ENCODE results near the gene HAVCR2. TPM values are rescaled to one million over a fixed set of nuclear protein-coding genes. Genes with fewer than 3 reads are reported as not detected.

Gene HAVCR2
- total RNA-seq, 2 donors from 2014 or later = 1.3 to 3.1 TPM

GRCh38 chr5:157086751-157087359 is 22.0 kb downstream of the HAVCR2 start:
- no peak for TF ChIP-seq CTCF (IDR thresholded peaks at IDR 0.05)
- DNase-seq = no peak

GRCh38 chr5:157085930-157086329 is 22.9 kb downstream of the HAVCR2 start:
- Histone ChIP-seq H3K4me3 (no peak overlapping the region), H3K9me3 (no peaks in the 10 kb centered on the region)

More at GRCh38 chr5:157086751-157087359, 22.0 kb downstream of the HAVCR2 start:
- Histone ChIP-seq H3K27me3 (no peaks in the 10 kb centered on the region), H3K27ac (no peak overlapping the region), H3K36me3 (no peaks in the 10 kb centered on the region), H3K4me3 (no peak overlapping the region), H3K9me3 (no peaks in the 10 kb centered on the region), H3K4me1 (no peaks in the 10 kb centered on the region), H3K9ac (ENCODE audit: low read depth in 2 of 2, low read length in 2 of 2) (no peak overlapping the region)
- intact Hi-C loops (cut with DNase I) = no loop called here

GRCh38 chr5:157080286-157080685 is 28.6 kb downstream of the HAVCR2 start:
- H3K27ac ChIP-seq = no peak overlapping the region
- DNase-seq = no peak
- no peaks in the 10 kb centered on the region for H3K4me1 ChIP-seq
- no peaks in the 10 kb centered on the region for H3K36me3 ChIP-seq
- no peak for TF ChIP-seq CTCF (IDR thresholded peaks at IDR 0.05)
- no peak overlapping the region for H3K9ac ChIP-seq (ENCODE audit: low read depth in 2 of 2, low read length in 2 of 2)
- no peaks in the 10 kb centered on the region for H3K9me3 ChIP-seq
- H3K27me3 ChIP-seq = no peaks in the 10 kb centered on the region
- intact Hi-C loops (cut with DNase I) = no loop called here
- H3K4me3 ChIP-seq = no peak overlapping the region

More at GRCh38 chr5:157085930-157086329, 22.9 kb downstream of the HAVCR2 start:
- no peak overlapping the region for H3K27ac ChIP-seq
- no peaks in the 10 kb centered on the region for H3K27me3 ChIP-seq
- DNase-seq = no peak
- H3K4me1 ChIP-seq = no peaks in the 10 kb centered on the region
- H3K36me3 ChIP-seq = no peaks in the 10 kb centered on the region
- intact Hi-C loops (cut with DNase I) = no loop called here
- no peak overlapping the region for H3K9ac ChIP-seq (ENCODE audit: low read depth in 2 of 2, low read length in 2 of 2)
- no peak for TF ChIP-seq CTCF (IDR thresholded peaks at IDR 0.05)

- H3K27ac ChIP-seq = no peak overlapping the region
- no peaks in the 10 kb centered on the region for H3K9me3 ChIP-seq
- no peaks in the 10 kb centered on the region for H3K36me3 ChIP-seq
- no peaks in the 10 kb centered on the region for H3K4me1 ChIP-seq
- intact Hi-C loops (cut with DNase I) = no loop called here
- H3K9ac ChIP-seq (ENCODE audit: low read depth in 2 of 2, low read length in 2 of 2) = no peak overlapping the region
- no peak for DNase-seq
- H3K27me3 ChIP-seq = no peaks in the 10 kb centered on the region
- no peak for TF ChIP-seq CTCF (IDR thresholded peaks at IDR 0.05)
- no peak overlapping the region for H3K4me3 ChIP-seq
These were observed 32.3 kb downstream of the HAVCR2 start for GRCh38 chr5:157076558-157076957.

GRCh38 chr5:157072508-157072907 is 36.3 kb downstream of the HAVCR2 start:
- Histone ChIP-seq H3K4me1 (no peaks in the 10 kb centered on the region), H3K27me3 (no peaks in the 10 kb centered on the region), H3K4me3 (no peak overlapping the region), H3K36me3 (no peaks in the 10 kb centered on the region), H3K27ac (no peak overlapping the region), H3K9ac (ENCODE audit: low read depth in 2 of 2, low read length in 2 of 2) (no peak overlapping the region), H3K9me3 (no peaks in the 10 kb centered on the region)
- intact Hi-C loops (cut with DNase I) = no loop called here
- no peak for DNase-seq
- TF ChIP-seq CTCF (IDR thresholded peaks at IDR 0.05) = no peak

Data from colonic mucosa (tissue), 4 donors.